ENCODE data around the gene PAIP2.

DNA sequence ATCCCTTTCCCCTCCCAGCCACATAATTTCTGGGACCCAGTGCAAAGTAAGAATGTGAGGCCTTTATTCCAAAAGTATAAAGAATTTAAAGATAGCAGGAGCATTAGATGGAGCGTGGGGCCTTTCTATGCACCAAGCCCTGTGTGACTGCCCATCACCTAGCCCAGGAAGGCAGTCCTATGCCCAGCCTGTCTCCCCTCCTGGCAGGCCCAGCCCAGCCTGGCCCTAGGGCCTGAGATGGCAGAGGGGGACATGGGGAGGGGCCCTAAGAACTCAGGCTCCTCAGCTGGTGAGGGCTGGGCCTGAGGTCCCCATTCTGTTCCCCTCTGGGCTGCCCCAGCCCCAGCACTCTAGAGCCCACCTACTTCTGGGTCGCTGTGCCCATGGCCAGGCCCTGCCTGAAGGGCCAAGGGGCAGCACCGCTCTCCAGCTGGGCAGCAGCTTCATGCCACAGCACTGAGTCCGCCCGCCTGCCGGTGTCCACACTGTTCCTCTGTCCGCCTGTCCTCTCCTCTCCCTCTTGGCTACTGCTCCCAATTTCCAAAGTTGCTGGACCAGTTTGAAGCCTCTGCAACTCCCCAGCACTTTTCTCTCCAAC lies 42.4 kb downstream of the PAIP2 start:
- TF ChIP-seq GATA3 (IDR thresholded peaks at IDR 0.05; ENCODE audit: low read depth, low read length) (no peak), GATA2 (IDR thresholded peaks at IDR 0.05; ENCODE audit: low read depth, low read length) (no peak)
